MV-4-11 (cell line): Measurements from ENCODE around the gene TBR1.

ENCODE experiments used
- DNase-seq: peaks from one replicate; lab custom pipeline; 2025; lab: John Stamatoyannopoulos, UW

Gene TBR1

DNA sequence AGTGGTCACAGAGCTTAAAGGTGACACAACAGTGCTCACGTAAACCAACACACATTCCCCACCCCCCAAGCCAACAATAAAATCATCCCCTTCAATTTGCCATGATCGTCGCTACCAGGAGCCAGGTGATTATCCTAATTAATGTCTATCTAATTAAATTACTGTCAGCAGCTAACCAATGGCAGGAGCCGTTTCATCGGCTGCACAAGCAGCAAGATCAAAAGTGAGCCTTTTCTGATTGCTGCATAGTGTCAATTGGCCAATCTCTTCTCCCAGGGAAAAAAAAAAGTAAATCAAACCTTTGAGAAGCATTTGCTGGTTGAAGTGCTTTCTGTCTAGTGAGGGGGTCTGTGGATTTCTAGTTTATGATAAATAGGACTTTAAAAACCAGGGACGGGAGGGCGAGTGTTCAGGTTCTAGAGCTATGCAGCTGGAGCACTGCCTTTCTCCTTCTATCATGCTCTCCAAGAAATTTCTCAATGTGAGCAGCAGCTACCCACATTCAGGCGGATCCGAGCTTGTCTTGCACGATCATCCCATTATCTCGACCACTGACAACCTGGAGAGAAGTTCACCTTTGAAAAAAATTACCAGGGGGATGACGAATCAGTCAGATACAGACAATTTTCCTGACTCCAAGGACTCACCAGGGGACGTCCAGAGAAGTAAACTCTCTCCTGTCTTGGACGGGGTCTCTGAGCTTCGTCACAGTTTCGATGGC lies at the start of gene TBR1:
TBR1 (plus strand) TSS at position 311 of the 721 bp plus-strand sequence; CDS start at position 425, 114 bp downstream.
- peak; percentile 3 for DNase-seq

DNA sequence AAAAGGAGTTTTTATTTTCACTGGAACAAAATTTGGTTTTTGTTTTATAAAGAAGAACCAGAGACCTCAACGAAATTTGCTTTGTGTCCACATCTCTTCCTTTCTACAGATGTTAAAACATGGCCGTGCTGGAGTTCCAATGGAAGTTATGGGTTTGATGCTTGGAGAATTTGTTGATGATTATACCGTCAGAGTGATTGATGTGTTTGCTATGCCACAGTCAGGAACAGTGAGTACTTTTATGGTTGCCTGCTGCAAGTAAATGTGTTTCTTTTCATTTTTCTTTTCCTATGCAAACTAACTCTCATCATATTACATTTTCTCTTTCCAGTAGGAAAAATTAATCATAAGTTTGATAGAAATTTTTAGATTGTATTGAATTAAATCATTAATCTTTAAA lies 48.4 kb upstream of the TBR1 start:
- DNase-seq: no peak

DNA sequence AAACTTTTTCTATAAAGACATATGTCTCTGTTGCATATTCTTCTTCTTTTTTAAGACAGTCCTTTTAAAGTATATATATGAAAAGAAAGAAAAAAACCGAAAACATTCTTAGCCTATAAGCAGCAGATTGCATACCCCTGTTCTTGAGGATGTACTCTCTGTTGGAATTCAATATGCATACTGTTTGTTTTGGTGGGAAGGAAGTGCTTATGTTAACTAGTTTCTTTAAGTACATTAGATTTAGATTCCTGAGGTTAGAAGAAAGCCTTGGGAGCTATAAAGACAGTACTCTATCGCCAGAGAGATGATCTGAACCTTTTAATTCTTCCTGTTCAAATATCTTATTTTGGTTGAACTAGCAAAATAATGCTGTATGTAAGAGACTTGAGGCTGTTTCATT lies 46.8 kb upstream of the TBR1 start:
- no peak for DNase-seq

DNA sequence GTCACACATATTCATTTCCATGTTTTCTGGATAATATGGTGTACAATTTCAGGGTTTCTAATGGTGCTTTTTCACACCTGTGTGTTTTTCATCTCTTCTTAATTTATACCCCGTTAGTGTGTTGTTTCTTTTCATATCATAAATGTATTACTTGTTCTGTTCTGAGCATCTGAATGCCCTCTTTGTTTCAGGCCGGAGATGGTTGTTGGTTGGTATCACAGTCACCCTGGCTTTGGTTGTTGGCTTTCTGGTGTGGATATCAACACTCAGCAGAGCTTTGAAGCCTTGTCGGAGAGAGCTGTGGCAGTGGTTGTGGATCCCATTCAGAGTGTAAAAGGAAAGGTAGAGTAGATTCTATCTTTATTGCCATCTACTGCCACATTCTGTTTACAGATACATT lies 45.1 kb upstream of the TBR1 start:
- DNase-seq: no peak

DNA sequence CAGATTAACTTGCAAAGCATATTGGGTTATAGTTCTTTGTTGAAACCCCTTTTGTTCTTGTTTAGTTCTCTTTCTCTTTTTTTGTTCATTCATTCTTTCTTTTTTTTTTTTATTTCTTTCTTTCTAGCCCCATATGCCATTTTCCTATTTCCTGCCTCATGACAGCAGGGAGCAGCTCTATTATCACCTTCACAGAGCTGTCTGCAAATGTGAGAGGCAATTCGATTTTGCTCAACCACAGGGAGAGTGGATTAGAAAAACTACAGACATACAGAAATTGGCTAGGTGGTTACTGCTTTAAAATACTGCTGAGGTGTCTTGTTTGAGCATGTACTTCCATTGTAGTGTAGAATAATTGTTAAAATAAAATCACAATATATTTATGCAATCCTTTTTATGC lies 44.2 kb upstream of the TBR1 start:
- DNase-seq: no peak

DNA sequence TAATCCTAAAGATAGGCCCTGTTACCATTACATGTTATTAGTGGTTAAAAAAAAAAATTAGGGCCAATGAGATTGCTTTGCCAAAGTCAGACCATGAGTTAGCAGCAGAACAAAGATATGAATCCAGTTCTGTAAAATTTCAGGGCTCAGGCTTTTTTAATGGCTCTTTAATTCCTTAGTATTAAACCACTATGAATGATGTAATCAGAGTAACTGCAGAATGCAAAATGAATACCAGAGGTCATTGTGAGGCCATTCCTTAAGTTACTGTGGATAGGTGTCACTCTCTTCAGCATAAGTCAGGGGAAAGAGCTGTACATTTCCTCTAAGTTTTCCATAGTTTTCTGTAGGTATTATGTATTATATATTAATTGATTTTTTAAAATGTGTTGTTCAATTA lies 42.2 kb upstream of the TBR1 start:
- DNase-seq: no peak

DNA sequence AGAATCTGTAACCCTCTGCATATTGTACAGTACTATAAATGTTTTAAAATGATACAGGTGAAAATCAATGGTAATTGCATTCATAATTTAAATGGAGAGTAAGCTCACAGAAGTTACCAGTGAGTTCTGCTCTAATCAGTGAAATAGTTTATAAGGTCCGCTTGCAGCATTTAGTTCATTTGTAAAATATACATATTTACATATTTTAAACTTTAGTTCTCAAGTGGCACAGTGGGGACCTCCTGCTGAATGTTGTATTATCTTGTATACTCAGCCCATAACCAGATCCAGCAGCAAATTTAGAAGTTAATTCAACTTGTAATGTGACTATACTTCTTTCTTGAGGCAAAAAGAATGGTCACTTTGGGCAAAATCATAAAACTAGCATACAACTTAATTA lies 41.7 kb upstream of the TBR1 start:
- DNase-seq: no peak

DNA sequence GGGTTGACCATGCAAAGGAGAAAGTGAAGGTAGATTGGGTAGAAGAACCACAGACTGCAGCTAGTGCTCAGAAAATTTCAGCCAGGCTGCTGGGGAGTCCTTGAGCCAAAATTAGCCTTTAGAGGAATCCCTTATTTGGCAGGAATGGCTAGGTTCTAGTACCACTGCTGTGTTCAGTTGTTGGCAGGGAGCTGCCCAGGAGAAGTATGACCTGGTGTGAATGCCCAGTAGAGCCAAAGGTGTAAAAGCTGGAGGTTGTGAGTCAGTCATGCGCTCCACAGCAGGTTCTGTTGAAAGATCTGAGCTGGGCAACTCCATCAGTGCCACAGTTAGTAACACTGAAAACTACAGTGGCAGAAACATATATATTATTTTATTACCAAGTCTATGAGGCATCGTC lies 36.4 kb upstream of the TBR1 start:
- no peak for DNase-seq

DNA sequence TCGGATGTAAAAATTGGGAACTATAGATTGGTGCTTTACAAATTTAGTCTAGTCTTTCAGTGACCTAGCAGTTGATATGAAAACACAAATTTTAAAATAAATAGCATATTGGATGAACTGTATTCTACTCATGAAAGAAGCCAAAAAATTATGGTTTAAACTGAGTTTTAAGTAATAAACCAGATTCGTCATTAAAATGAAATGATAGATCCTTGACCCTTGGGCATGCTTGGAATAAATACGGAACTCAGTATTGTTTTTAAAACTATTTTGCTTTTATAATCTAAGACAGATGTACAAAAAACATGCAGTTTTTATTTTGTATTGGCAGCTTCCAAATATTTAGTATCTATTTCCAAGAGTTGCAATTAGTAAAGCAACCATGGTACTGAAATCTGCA lies 34.6 kb upstream of the TBR1 start:
- DNase-seq: no peak

DNA sequence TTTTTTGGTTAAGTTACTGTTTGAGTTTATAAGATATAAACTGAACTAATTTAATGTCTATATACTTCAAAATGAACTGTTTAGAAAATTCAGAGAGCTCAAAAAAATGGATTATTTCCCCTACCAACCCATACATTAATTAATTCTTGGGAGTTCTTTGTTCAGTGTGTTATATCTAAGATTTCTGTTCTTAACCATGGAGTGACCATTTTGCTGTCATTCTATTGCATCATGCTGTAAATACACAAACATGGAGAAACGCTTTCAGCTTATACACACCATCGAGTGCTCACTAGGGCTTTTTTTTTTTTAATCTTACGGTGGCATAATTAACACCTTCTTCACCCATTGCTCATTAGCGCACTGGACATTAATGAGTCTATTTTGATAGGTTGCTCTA lies 33.4 kb upstream of the TBR1 start:
- DNase-seq: no peak

DNA sequence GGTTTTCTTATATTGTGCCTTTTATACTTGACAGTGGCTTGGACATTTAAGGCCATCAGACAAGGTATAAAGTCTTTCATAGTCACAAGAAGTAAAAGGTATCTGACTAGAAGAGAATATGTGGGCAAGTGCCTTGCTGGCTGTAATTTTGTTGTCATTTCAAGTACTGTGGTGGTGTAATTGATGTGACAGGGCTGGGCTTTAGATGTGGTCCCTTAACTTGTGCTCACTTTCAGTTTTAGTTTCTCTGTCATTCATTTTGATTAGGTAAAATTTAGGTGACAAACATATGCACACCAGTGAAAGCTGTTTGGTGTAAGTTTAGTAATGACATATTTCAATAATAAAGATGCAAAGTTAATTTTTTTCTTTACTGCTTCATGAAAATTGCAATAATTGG lies 31.2 kb upstream of the TBR1 start:
- DNase-seq: no peak

DNA sequence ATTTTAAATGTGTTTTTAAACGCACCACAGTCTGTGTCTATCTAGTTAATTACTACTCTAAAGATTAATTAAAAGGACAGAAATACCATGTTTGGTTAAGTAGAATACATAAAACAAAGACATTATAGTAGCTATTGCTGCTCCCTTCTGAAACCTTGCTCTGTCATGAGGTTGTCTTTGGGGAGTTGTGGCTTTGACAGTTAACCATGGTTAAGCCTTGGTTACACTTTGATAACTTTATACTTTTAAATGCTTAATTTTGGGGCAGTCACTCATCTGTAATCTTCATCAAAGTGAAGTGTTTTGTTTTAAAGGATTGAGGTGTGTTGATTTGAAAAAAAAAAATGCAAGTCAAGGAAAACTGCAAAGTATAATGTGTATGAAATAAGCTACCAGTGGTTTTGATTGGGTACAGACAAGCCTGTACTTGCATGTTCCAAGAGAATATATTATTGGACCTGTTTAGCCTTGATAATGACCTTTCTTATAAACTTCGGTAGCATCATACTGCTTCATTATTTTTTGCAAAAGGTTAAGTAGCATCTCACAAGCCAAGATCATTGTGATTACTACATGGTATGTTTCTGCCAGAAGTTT lies 29.8 kb upstream of the TBR1 start:
- peak; percentile 17 for DNase-seq

DNA sequence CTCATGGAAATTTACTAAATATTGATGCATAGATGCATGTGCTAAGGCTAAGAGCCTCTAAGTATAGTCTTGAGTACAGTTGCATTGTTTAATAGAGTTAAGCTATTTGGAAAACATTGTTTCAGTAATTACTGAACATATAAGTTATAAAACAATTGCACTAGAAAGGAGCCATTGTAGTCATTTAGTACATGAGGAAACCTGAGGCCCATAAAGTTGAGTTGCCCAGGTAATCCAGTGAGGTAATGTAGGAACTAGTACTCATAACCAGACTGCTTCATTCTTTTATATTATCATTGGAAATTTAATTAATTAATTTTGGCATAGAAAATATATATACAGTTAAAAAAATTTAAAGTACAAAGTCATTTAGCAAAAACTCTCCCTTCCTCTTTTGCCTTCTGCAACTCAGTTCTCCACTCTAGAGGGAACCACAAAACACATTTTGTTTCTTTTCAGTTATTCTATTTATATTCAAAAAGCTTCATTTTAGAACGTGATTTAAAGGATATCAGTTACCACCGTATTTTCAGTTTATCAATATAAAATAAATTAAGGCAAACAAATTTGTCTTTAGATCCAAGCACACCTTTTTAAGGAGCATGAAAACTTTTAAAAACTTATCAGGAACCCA lies 27.8 kb upstream of the TBR1 start:
- peak; percentile 49 for DNase-seq

DNA sequence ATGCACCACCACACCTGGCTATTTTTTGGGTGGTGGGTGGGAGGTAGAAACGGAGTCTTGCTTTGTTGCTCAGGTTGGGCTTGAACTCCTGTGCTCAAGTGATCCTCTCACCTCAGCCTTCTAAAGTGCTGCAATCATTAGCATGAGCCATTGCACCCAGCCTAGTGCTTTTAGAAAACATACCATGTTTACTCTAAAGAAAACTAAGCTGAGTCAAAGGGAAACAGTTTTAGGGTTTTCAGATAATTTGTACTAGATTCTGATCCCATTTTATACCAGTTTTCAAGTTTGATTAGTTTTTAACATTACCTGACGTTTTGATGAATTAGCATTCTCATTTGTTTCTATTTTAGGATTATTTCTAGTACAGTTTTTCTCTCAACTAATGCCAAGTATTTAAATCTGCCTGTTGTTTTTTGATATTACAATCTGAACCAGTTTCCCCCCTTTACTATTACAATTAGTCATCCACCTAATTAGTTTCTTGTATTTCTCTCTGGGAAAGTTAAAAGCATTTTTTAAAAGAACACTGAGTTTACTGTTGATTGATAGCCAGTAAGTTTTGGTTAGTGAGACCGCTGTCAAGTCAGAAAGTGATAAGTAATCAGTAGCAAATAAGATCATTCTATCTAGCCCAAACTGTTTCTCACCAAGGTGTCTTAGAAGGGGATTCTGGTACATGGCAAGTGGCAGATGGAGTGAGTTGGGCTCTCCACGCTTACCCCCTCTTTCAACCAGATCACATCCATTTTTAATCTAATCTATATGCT lies 24.2 kb upstream of the TBR1 start:
- DNase-seq: no peak

DNA sequence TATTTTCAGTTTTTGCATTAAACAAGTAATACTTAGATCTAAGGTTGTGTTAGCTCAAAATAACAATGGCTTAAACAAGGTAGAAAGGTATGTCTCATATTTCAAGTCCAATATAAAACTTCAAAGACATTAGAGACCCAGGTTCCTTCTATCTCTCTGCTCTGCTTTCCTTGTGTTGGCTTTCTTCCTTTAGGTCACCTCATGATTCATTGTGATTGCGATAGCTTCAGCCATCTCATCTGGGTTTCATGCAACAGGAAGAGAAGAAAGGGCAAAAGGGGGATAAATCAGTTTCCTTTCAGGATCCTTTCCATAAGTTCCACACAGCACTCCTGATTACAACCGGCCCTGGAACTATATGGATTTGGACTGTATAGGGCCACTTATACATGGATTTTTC lies 16.0 kb upstream of the TBR1 start:
- no peak for DNase-seq

DNA sequence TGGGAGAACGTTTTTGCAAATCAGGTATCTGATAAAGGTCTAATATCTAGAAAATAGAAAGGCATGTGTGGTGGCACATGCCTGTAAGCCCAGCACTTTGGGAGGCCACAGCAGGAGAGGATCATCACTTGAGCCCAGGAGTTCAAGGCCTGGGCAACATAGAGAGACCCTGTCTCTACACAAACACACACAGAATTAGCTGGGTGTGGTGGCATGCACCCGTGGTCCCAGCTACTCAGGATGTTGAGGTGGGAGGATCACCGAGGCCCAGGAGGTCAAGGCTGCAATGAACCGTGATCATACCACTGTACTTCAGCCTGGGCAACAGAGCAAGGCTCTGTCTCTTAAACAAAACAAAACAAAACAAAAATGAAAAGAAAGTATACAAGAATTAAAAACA lies 13.8 kb upstream of the TBR1 start:
- no peak for DNase-seq

DNA sequence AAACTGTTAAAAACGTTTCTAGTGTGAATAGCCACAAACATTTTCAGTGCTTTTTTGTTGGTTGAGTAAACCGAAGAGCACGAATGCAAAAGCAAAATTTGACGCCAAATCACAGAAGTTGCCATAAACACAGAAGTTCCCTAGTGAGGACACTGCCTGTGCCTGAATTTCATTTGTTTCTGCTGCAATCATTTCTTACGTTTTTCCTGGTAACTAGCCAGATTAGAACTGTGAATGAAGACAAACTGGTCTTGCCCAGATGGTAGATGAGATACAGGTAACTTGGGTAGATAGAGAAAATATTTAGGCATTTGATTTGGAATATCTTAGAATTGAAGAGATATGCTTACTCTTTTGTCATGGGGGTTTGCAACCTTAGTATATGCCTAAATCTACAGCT lies 9.8 kb upstream of the TBR1 start:
- no peak for DNase-seq

DNA sequence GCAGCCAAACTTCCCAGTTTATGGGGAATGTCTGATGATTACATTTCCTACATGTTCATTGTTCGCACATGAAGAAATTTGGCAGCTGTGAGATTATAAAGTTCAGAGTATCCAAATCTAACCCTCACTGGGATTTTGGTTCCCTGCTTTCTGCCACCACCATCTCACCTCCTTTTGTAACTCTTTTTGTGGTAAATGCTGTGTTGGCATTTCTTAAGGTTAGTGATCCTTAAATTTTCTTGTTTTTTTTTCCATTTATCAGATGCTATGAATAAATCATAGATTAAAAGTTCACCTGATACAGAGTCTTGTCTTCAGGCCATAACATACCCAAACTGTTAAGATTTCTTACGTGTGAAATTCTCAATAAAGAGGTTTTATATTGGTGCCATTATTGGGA lies 8.5 kb upstream of the TBR1 start:
- DNase-seq: no peak

DNA sequence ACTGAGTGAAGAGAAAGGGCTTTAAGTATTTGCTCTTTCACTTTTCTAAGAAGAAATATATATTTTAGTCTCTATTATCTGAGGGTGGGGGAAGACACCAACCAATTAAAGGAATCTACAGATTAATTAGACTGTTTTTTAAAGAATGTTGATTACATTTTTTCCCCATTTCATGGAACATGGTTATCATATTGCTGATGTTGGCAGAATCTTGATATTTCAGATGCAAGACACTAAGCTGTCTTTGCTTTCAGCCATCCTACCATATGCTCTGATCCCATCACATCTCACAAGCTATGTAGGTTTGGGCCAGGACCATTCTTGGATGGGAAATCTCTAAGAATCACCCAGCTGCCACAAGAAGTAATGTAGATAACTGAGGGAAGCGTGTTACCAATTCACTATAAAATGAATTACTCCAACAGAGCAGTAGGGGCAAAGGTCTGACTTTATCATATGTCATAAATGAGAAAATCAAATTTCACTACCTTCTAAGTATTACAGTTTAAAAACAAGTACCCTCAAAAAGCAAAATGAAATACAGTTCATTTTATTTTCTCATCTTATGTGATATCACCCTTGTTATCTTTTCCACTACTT lies 6.7 kb upstream of the TBR1 start:
- no peak for DNase-seq

DNA sequence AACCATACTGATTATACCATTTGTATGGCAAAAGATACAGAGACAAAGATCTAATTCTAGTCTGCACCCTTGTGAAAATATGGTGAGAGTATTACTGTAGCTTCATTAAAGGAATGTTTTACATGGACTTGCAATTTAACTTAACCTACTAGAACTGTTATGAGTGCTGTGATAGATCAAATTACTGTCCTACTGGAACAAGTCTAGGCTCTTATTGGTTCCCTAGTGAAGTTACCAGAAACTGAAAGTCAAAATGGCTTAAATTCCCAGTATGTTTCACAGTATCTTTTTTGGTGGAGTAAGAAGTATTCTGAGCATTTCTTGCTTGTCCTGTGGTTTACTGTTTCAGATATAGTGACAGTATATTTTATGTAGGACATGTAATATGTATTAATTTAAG lies 3.8 kb upstream of the TBR1 start:
- peak; percentile 16 for DNase-seq

DNA sequence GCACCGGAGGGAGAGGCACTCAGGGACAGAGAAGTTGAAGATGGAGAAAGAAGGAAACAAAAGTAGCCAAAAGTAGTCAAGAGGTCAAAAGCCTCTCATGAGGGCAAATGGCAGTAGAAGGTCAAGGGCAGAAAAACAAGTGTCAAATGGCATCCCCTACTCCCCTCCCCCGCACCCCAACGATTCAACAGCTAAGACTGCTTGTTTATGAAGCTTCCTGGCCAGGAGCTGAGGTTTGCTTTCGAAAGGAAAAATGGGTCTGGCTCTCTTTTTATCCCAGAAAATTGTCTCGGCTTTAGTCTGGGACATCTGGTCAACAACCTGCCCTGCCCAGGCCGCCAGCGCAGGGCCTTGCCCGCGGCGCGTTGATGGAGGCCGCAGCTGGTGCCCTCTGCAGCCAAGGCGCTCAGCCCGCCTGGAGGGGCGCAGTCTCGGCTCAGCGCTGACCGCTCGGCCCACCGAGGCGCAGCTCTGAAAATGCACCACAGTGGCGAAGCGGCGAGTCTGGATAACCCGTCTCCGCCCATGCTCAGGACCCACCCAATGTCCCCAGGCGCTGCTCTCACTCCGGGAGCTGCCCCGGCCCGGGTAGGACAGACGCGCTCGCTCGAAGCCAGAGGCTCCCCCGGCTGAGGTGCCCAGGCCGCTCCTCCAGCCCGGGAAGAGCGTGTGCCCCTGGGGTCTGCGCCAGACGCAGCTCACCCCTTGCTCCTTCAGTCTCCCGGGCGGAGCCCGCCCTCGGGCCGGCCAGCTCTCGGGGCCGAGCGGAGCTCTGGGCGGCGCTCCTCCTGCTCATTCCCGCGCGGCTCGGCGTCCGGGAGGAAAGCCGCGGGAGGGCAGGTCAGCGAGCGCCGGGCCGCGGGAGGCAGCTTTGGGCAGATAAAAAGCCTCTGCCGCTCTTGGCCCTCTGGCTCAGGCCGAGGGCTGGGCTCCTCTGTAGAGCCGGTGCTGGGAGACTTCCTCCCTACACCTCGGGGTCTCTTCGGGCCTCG lies 1.8 kb upstream of the TBR1 start:
- DNase-seq: no peak
